Keratinocyte (primary cell): Measurements from ENCODE around the gene CCNL2. TPM values are rescaled to one million over a fixed set of nuclear protein-coding genes. Genes with fewer than 3 reads are reported as not detected.

ENCODE experiments used
- DNase-seq: peaks from one replicate; pipeline ENCODE4 v3.0.0-alpha.2; 2011; ENCODE audit warnings: low read depth, missing footprints, low spot score
- FAIRE-seq: peaks from 2 replicates; lab custom pipeline; 2011; peaks lifted over from hg19 to GRCh38; lab: Jason Lieb, UNC
- H2AFZ ChIP-seq: 2 replicates; pipeline ENCODE4 v1.6.0; 2012; ENCODE audit warnings: low read length, control low read depth, inconsistent platforms; ENCODE audit not compliant: control insufficient read depth
- H3K27ac ChIP-seq: 2 replicates; pipeline ENCODE4 v1.5.1; 2011; ENCODE audit warnings: low read length; ENCODE audit not compliant: control insufficient read depth, insufficient read depth
- H3K27me3 ChIP-seq: 3 replicates; pipeline ENCODE4 v1.6.0; 2011; ENCODE audit warnings: low read length; ENCODE audit not compliant: control insufficient read depth, insufficient read depth; ENCODE audit errors: extremely low read depth
- H3K36me3 ChIP-seq, 2 experiments: 2 replicates in 1 of 2; 3 replicates in 1 of 2; pipeline ENCODE4 v1.5.1; 2011; ENCODE audit warnings: low read length in 2 of 2, mild to moderate bottlenecking in 1 of 2; ENCODE audit not compliant: control insufficient read depth in 2 of 2, insufficient read depth in 2 of 2; ENCODE audit errors: extremely low read depth in 1 of 2
- H3K4me1 ChIP-seq: 3 replicates; pipeline ENCODE4 v1.5.1; 2011; ENCODE audit warnings: low read length; ENCODE audit not compliant: control insufficient read depth, insufficient read depth; ENCODE audit errors: extremely low read depth
- H3K4me2 ChIP-seq: 3 replicates; pipeline ENCODE4 v1.6.0; 2011; ENCODE audit warnings: low read depth, low read length; ENCODE audit not compliant: control insufficient read depth, insufficient read depth; ENCODE audit errors: extremely low read depth
- H3K4me3 ChIP-seq, 3 experiments: fragments of 200-600 bp in 1 of 3; sonication (generic) in 1 of 3; 2 replicates in 2 of 3; 3 replicates in 1 of 3; pipeline ENCODE4 v1.5.1; 2011 to 2016; ENCODE audit warnings: low read length in 3 of 3, mild to moderate bottlenecking in 3 of 3, control low read depth in 2 of 3, inconsistent platforms in 1 of 3, low read depth in 1 of 3, mixed read lengths in 1 of 3, mixed run types in 1 of 3, moderate library complexity in 1 of 3; ENCODE audit not compliant: control insufficient read depth in 2 of 3, insufficient read depth in 2 of 3; ENCODE audit errors: extremely low read depth in 1 of 3
- H3K79me2 ChIP-seq: 2 replicates; pipeline ENCODE4 v1.6.0; 2012; ENCODE audit warnings: low read length; ENCODE audit not compliant: control insufficient read depth, insufficient read depth
- H3K9ac ChIP-seq: 3 replicates; pipeline ENCODE4 v1.6.0; 2011; ENCODE audit warnings: low read length; ENCODE audit not compliant: control insufficient read depth, insufficient read depth; ENCODE audit errors: extremely low read depth
- H3K9me1 ChIP-seq: 3 replicates; pipeline ENCODE4 v1.6.0; 2011; ENCODE audit warnings: low read length; ENCODE audit not compliant: control insufficient read depth, insufficient read depth; ENCODE audit errors: extremely low read depth
- H3K9me3 ChIP-seq: 2 replicates; pipeline ENCODE4 v1.5.1; 2012; ENCODE audit warnings: low read depth, low read length; ENCODE audit not compliant: control insufficient read depth
- H4K20me1 ChIP-seq: 3 replicates; pipeline ENCODE4 v1.6.0; 2011; ENCODE audit warnings: low read length; ENCODE audit not compliant: control insufficient read depth, insufficient read depth; ENCODE audit errors: extremely low read depth
- CTCF ChIP-seq, 3 experiments: IDR thresholded peaks in 1 of 3; conservative IDR thresholded peaks in 1 of 3; optimal IDR thresholded peaks in 1 of 3; 2 replicates in 2 of 3; 3 replicates in 1 of 3; pipeline versions ENCODE3 to v1.5.1; 2011; ENCODE audit warnings: low read length in 3 of 3, mild to moderate bottlenecking in 3 of 3, moderate library complexity in 2 of 3, control low read depth in 1 of 3, inconsistent platforms in 1 of 3; ENCODE audit not compliant: insufficient read depth in 2 of 3; ENCODE audit errors: extremely low read depth in 1 of 3
- EZH2 ChIP-seq: IDR thresholded peaks from one replicate; pipeline ENCODE4 v1.6.1; 2012; ENCODE audit warnings: inconsistent platforms, mild to moderate bottlenecking, low read length, moderate library complexity
- dilution Hi-C: fragments of 300-500 bp; cut with MboI; formaldehyde crosslinking; loops from one replicate; pipeline ENCODE4 v1.7.0; 2020; ENCODE audit warnings: low sequenced_read_pairs; ENCODE audit not compliant: extremely low pct_ligation_motif_present
- polyA plus RNA-seq, 5 experiments: library from polyadenylated mRNA; depleted of rRNA in 3 of 5; stranded (reverse) in 3 of 5; stranded (forward) in 1 of 5; unstranded in 1 of 5; fragments of >200 nt; gene quantifications; 1 replicate in 1 of 5; 2 replicates in 3 of 5; 3 replicates in 1 of 5; pipeline versions ENCODE4 v1.2.1 to v1.2.3, GENCODE V29; 2011 to 2012; ENCODE audit warnings: missing spikeins in 2 of 5, low read depth in 1 of 5, low replicate concordance in 1 of 5

The CCNL2 gene
- polyA plus RNA-seq, 1 donor (not counting 4 experiments of a cell fraction or from before 2014, with no cell fraction given), result 140 TPM

DNA sequence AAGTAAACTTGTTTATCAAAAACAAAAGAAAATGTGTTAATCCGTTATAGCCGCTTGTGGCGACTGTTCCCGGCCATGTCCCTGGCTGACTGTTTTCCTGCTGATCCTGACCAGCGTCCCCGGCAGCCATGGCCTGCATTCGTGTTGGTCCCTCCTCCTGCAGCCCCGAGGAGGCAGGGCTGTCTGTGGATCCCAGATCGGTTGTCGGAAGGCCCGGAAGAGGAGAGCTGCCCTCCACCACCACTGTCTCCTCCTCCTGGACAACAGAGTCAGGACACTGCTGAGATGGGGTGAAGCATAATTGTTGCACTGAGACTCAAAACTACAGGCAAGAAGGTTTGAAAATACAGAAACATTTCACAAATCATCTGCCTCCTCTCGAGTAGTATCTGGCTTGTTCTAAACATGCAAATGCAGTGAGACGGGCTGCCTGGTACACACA lies 37.1 kb downstream of the CCNL2 start:
- no peaks in the 10 kb centered on the region for H3K79me2 ChIP-seq
- peaks cover 3% of the 10 kb centered on the region for H3K9me3 ChIP-seq
- dilution Hi-C loops, result no loop called here
- no peak overlapping the region for H3K27ac ChIP-seq
- no peaks in the 10 kb centered on the region for H3K36me3 ChIP-seq
- H4K20me1 ChIP-seq, result no peaks in the 10 kb centered on the region
- H3K27me3 ChIP-seq, result no peaks in the 10 kb centered on the region
- no peaks in the 10 kb centered on the region for H3K9me1 ChIP-seq
- no peak overlapping the region for H3K4me2 ChIP-seq
- no peak overlapping the region for H3K9ac ChIP-seq
- DNase-seq (no peak), FAIRE-seq (no peak)
- H3K4me1 ChIP-seq, result peaks cover 25% of the 10 kb centered on the region
- TF ChIP-seq EZH2, result no peak
- TF ChIP-seq CTCF (optimal IDR thresholded peaks at IDR 0.05 in 1 of 3, IDR thresholded peaks at IDR 0.05 in 1 of 3, conservative IDR thresholded peaks at IDR 0.05 in 1 of 3; ENCODE audit: extremely low read depth in 1 of 3, insufficient read depth in 2 of 3, low read length in 3 of 3), result no peak
- no peak overlapping the region for H3K4me3 ChIP-seq
- H2AFZ ChIP-seq, result no peak overlapping the region

DNA sequence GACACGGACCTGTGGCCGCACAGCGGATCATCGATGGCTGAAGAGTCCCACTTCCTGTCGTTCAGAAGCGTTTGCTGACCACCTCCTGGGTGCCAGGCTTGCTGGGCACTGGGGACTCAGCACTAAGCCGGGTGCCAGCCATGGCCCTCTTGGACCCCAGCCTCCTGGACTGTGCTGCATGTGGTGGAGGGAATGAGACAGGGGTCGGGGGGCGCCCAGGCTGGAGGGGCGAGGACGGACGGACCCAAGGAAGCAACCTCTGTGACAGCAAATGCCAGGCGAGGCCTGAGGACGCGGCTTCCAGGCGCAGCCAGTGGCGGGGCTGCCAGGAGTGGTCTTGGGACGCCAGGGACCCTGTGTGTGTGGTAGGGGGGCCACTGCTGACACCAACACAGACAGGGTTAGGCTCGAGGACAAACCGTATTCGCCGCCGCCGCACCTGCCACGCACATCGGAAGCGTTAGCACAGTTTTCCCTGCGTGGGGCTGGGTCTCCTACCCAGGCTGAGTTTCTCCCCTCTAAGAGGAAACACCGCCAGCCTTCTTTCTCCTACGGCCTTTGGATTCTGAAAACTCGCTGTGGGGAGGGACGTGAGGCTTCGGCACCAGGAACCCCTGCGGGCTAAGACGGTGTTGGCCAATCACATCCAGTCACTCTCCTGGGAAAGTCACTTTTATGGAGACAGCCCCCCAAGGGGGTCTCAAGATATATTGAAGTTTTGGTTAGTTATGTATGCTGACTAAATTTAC lies 37.7 kb downstream of the CCNL2 start:
- no peaks in the 10 kb centered on the region for H3K9me3 ChIP-seq
- H3K79me2 ChIP-seq, result no peaks in the 10 kb centered on the region
- no peak overlapping the region for H2AFZ ChIP-seq
- DNase-seq (no peak), FAIRE-seq (no peak)
- H3K4me2 ChIP-seq, result no peak overlapping the region
- no peaks in the 10 kb centered on the region for H3K27me3 ChIP-seq
- H3K4me3 ChIP-seq, result no peak overlapping the region
- H4K20me1 ChIP-seq, result no peaks in the 10 kb centered on the region
- H3K4me1 ChIP-seq, result peaks cover 25% of the 10 kb centered on the region
- H3K9ac ChIP-seq, result no peak overlapping the region
- no peaks in the 10 kb centered on the region for H3K9me1 ChIP-seq
- dilution Hi-C loops, result no loop called here
- H3K27ac ChIP-seq, result no peak overlapping the region
- TF ChIP-seq CTCF (optimal IDR thresholded peaks at IDR 0.05 in 1 of 3, IDR thresholded peaks at IDR 0.05 in 1 of 3, conservative IDR thresholded peaks at IDR 0.05 in 1 of 3; ENCODE audit: extremely low read depth in 1 of 3, insufficient read depth in 2 of 3, low read length in 3 of 3) (no peak), EZH2 (no peak)
- no peaks in the 10 kb centered on the region for H3K36me3 ChIP-seq
